Measurements from ENCODE around the gene NOS1AP.
"Not testable (repeated sequence)": the region's sequence is repeated elsewhere in the genome, so short reads cannot be mapped to it uniquely, and the experiment has no call there.

NOS1AP gene

GRCh38 chr1:162342452-162342983, 273.0 kb downstream of the NOS1AP start:
- Histone ChIP-seq H3K9ac (ENCODE audit: low read length) (no peak overlapping the region), H3K4me1 (ENCODE audit: control insufficient read depth, insufficient read depth, low read length) (no peaks in the 10 kb centered on the region)

GRCh38 chr1:162343470-162343869, 274.0 kb downstream of the NOS1AP start:
- Histone ChIP-seq H3K4me1 (ENCODE audit: control insufficient read depth, insufficient read depth, low read length) (no peaks in the 10 kb centered on the region), H3K27ac (ENCODE audit: low read depth, low read length) (no peak overlapping the region), H3K4me3 (ENCODE audit: low read length) (no peak overlapping the region), H3K27me3 (ENCODE audit: control insufficient read depth, insufficient read depth, low read length) (no peaks in the 10 kb centered on the region), H3K9ac (ENCODE audit: low read length) (no peak overlapping the region), H3K36me3 (ENCODE audit: control insufficient read depth, insufficient read depth, low read length) (no peaks in the 10 kb centered on the region)

More at GRCh38 chr1:162342452-162342983, 273.0 kb downstream of the NOS1AP start:
- H3K27ac ChIP-seq (ENCODE audit: low read depth, low read length): no peak overlapping the region
- H3K27me3 ChIP-seq (ENCODE audit: control insufficient read depth, insufficient read depth, low read length): no peaks in the 10 kb centered on the region
- H3K4me3 ChIP-seq (ENCODE audit: low read length): no peak overlapping the region
- no peaks in the 10 kb centered on the region for H3K36me3 ChIP-seq (ENCODE audit: control insufficient read depth, insufficient read depth, low read length)

DNA sequence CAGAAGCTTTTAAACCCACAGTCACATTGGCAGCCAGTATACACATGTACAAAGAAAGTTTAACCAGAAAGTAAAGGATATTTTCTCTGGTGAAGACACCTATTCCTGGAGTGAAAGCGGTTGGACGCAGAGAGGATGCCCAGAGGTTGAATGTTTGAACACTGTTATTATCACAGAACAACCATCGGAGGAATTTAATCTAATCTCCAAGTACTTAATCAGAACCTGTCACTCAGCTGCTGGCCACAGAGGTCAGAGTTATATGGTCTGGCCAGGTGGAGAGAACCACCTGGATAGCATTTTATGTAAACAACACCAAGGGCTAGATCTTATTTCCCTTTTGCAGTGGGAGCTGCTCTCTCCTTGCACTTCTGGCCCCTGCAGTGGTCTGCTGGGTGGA, 277.8 kb downstream of the NOS1AP start:
- Histone ChIP-seq H3K27me3 (ENCODE audit: control insufficient read depth, insufficient read depth, low read length) (no peaks in the 10 kb centered on the region), H3K9ac (ENCODE audit: low read length) (no peak overlapping the region), H3K4me3 (ENCODE audit: low read length) (no peak overlapping the region), H3K4me1 (ENCODE audit: control insufficient read depth, insufficient read depth, low read length) (no peaks in the 10 kb centered on the region), H3K36me3 (ENCODE audit: control insufficient read depth, insufficient read depth, low read length) (no peaks in the 10 kb centered on the region), H3K27ac (ENCODE audit: low read depth, low read length) (no peak overlapping the region)

DNA sequence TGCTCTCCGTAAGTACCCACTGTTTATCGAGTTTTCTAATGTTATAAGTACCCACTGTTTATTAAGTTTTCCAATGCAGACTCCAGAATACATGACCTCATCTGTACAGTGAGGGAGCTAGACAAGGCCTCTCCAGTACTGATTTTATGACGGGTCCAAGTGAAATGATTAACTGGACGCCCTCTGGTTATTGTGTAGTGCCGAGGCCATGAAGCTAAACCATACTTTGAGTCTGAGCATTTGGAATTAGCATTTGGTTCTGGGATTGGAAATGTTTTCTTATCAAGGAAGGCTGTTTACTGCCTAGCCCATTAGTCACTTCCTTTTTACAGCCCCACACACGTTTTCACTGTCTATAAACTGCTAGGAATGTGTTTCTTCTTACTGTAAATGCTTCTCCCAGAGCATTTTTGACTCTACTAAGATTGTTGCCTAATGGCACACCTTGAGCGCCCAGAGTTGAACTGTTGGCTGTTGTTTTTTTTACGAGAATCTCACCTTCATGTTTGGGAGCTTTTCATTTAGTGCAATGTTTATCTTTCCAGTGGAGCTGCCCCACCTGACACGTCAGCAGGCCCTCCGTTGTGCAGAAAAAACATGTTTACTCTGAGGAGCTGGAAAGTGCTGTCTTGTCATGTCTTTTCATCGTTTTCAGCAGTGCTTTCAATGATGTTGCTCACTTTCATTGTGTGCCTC, 280.3 kb downstream of the NOS1AP start:
- Histone ChIP-seq H3K9ac (ENCODE audit: low read length) (no peak overlapping the region), H3K4me1 (ENCODE audit: control insufficient read depth, insufficient read depth, low read length) (no peaks in the 10 kb centered on the region), H3K4me3 (ENCODE audit: low read length) (no peak overlapping the region), H3K27ac (ENCODE audit: low read depth, low read length) (no peak overlapping the region), H3K27me3 (ENCODE audit: control insufficient read depth, insufficient read depth, low read length) (no peaks in the 10 kb centered on the region), H3K36me3 (ENCODE audit: control insufficient read depth, insufficient read depth, low read length) (no peaks in the 10 kb centered on the region)

GRCh38 chr1:162351246-162351842, 281.9 kb downstream of the NOS1AP start:
- H3K4me3 ChIP-seq (ENCODE audit: low read length): no peak overlapping the region
- no peaks in the 10 kb centered on the region for H3K4me1 ChIP-seq (ENCODE audit: control insufficient read depth, insufficient read depth, low read length)
- H3K9ac ChIP-seq (ENCODE audit: low read length): no peak overlapping the region
- no peaks in the 10 kb centered on the region for H3K27me3 ChIP-seq (ENCODE audit: control insufficient read depth, insufficient read depth, low read length)
- no peaks in the 10 kb centered on the region for H3K36me3 ChIP-seq (ENCODE audit: control insufficient read depth, insufficient read depth, low read length)
- H3K27ac ChIP-seq (ENCODE audit: low read depth, low read length): no peak overlapping the region

GRCh38 chr1:162351874-162352273, 282.4 kb downstream of the NOS1AP start:
- H3K9ac ChIP-seq (ENCODE audit: low read length); H3K36me3 ChIP-seq (ENCODE audit: control insufficient read depth, insufficient read depth, low read length); H3K27ac ChIP-seq (ENCODE audit: low read depth, low read length); H3K27me3 ChIP-seq (ENCODE audit: control insufficient read depth, insufficient read depth, low read length); H3K4me1 ChIP-seq (ENCODE audit: control insufficient read depth, insufficient read depth, low read length); H3K4me3 ChIP-seq (ENCODE audit: low read length): not testable (repeated sequence)

GRCh38 chr1:162353078-162353477, 283.6 kb downstream of the NOS1AP start:
- H3K4me3 ChIP-seq (ENCODE audit: low read length): no peak overlapping the region

DNA sequence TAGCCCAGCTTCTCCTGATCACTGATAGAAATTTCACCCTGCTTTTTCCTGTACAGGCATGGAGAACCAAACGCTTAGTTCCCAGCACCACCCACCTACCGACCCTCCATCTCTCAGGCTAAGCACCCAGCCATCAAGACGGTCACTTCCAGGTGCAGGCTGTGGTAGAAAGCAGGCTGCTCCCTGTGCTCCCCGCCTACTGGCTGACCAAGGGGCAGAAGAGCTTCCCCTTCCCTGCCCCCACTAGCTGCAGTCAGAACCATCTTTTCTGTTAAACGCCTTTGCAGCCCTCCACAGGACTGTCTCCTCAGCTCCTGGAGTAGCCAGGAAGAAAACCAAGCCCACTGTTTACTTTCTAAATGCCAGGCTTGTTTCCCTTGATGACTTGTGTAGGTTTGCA, 284.2 kb downstream of the NOS1AP start:
- no peaks in the 10 kb centered on the region for H3K27me3 ChIP-seq (ENCODE audit: control insufficient read depth, insufficient read depth, low read length)
- no peak overlapping the region for H3K27ac ChIP-seq (ENCODE audit: low read depth, low read length)
- H3K9ac ChIP-seq (ENCODE audit: low read length): no peak overlapping the region
- H3K36me3 ChIP-seq (ENCODE audit: control insufficient read depth, insufficient read depth, low read length): no peaks in the 10 kb centered on the region
- H3K4me1 ChIP-seq (ENCODE audit: control insufficient read depth, insufficient read depth, low read length): no peaks in the 10 kb centered on the region
- H3K4me3 ChIP-seq (ENCODE audit: low read length): no peak overlapping the region

More at GRCh38 chr1:162353078-162353477, 283.6 kb downstream of the NOS1AP start:
- H3K27me3 ChIP-seq (ENCODE audit: control insufficient read depth, insufficient read depth, low read length): no peaks in the 10 kb centered on the region
- H3K36me3 ChIP-seq (ENCODE audit: control insufficient read depth, insufficient read depth, low read length): no peaks in the 10 kb centered on the region
- no peak overlapping the region for H3K9ac ChIP-seq (ENCODE audit: low read length)
- H3K27ac ChIP-seq (ENCODE audit: low read depth, low read length): no peak overlapping the region
- H3K4me1 ChIP-seq (ENCODE audit: control insufficient read depth, insufficient read depth, low read length): no peaks in the 10 kb centered on the region

DNA sequence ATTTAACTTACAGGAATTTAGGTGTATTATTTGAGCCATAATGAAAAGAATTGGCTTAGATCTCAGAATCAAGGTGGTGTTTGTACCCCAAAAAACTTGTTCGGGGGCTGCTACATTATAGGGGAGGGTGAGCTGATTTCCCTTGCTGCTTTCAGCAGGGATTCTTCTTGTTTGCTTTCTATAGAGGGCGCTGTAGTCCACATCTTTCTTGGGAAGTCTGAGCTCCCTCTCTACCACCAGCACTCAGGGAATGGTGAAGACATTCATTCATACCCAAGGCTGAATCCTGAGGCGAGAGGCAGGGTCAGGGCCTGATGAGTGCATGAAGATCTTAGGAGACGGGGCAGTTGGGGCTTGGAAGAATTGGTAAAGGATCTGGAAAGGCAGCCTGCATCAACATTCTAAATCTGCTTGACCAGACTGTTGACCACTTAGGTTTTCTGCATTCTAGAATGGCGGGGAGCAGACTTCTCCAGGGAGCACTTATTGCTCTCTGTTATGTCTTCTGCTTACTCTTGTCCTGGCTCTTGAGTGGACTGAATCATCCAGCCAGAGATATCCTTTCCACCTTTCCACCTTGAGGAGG, 288.3 kb downstream of the NOS1AP start:
- no peak overlapping the region for H3K27ac ChIP-seq (ENCODE audit: low read depth, low read length)
- H3K9ac ChIP-seq (ENCODE audit: low read length): no peak overlapping the region
- no peak overlapping the region for H3K4me3 ChIP-seq (ENCODE audit: low read length)
- no peaks in the 10 kb centered on the region for H3K36me3 ChIP-seq (ENCODE audit: control insufficient read depth, insufficient read depth, low read length)
- no peaks in the 10 kb centered on the region for H3K4me1 ChIP-seq (ENCODE audit: control insufficient read depth, insufficient read depth, low read length)
- H3K27me3 ChIP-seq (ENCODE audit: control insufficient read depth, insufficient read depth, low read length): no peaks in the 10 kb centered on the region

DNA sequence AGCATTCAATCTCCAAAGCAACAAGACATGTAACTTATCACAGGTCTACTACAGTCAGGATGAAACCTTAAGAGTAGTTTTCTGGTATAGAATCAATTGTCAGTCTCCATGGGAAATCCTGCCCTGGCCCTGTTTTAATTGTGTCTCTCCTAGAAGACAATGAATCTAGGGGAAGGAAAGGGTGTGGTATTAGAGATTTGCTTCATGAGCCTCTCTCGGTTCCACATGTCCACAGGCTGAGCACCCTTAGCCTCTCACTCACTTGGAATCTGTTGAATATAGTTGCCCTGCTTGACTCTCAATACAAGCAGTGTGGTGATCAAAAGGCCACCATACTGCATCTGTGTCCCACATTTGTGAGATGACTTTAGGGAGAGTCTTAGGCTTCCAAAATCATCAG, 289.4 kb downstream of the NOS1AP start:
- Histone ChIP-seq H3K27me3 (ENCODE audit: control insufficient read depth, insufficient read depth, low read length) (no peaks in the 10 kb centered on the region), H3K4me3 (ENCODE audit: low read length) (no peak overlapping the region), H3K4me1 (ENCODE audit: control insufficient read depth, insufficient read depth, low read length) (no peaks in the 10 kb centered on the region), H3K27ac (ENCODE audit: low read depth, low read length) (no peak overlapping the region), H3K9ac (ENCODE audit: low read length) (no peak overlapping the region), H3K36me3 (ENCODE audit: control insufficient read depth, insufficient read depth, low read length) (no peaks in the 10 kb centered on the region)

- Histone ChIP-seq H3K36me3 (ENCODE audit: control insufficient read depth, insufficient read depth, low read length) (no peaks in the 10 kb centered on the region), H3K9ac (ENCODE audit: low read length) (no peak overlapping the region), H3K27me3 (ENCODE audit: control insufficient read depth, insufficient read depth, low read length) (no peaks in the 10 kb centered on the region), H3K4me1 (ENCODE audit: control insufficient read depth, insufficient read depth, low read length) (no peaks in the 10 kb centered on the region), H3K4me3 (ENCODE audit: low read length) (no peak overlapping the region), H3K27ac (ENCODE audit: low read depth, low read length) (no peak overlapping the region)
Observed at GRCh38 chr1:162359523-162360236, 290.2 kb downstream of the NOS1AP start.

DNA sequence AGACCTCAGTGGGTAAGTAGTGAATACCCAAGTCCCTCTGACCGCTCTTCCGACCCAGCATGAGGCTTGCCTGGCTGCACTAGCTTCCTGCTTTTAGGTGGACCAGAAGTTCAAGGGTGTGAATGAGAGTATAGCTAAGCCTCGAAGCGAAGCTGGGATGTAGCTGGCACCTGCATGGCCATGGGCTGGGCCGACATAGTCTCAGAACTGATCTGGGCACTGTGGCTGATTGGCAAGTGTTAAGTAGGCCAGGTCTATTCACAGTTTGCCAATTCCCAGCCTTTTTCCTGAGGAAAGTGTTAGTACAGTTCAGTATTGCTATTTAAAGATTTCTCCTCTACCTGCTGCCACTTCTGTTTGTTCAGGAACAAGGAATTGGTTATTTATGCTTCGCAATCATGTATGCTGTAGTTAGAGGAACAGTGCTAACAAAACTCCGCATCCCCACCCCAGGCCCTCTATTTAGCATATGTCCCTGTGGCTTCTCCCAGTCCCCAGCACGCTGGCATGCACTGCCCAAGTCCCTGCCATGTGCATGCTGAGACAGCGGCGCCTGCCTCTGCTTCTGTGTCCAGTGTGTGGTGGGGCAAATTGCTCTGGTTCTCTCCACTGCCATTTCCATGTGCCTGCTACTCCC, 290.9 kb downstream of the NOS1AP start:
- H3K27me3 ChIP-seq (ENCODE audit: control insufficient read depth, insufficient read depth, low read length): no peaks in the 10 kb centered on the region
- no peaks in the 10 kb centered on the region for H3K36me3 ChIP-seq (ENCODE audit: control insufficient read depth, insufficient read depth, low read length)
- H3K27ac ChIP-seq (ENCODE audit: low read depth, low read length): no peak overlapping the region
- no peak overlapping the region for H3K9ac ChIP-seq (ENCODE audit: low read length)
- H3K4me3 ChIP-seq (ENCODE audit: low read length): no peak overlapping the region
- no peaks in the 10 kb centered on the region for H3K4me1 ChIP-seq (ENCODE audit: control insufficient read depth, insufficient read depth, low read length)

Data from rectal smooth muscle tissue (tissue), 1 donor.